Stromal cell of bone marrow (primary cell): ENCODE results near the gene FN3KRP.

Experiments
- DNase-seq: peaks from one replicate; pipeline ENCODE4 v3.0.0-alpha.2; 2012; ENCODE audit warnings: low read depth

FN3KRP gene

GRCh38 chr17:82716203-82717010 lies at the start of gene FN3KRP:
Gene FN3KRP (plus strand): TSS chr17:82716706. CDS start chr17:82716756, 50 bp downstream.
- DNase-seq, result peak; percentile 87

GRCh38 chr17:82666931-82667667 lies 49.4 kb upstream of the FN3KRP start:
- no peak for DNase-seq

- DNase-seq, result no peak
These were observed 48.9 kb upstream of the FN3KRP start for GRCh38 chr17:82667668-82668000.

- no peak for DNase-seq
These were observed 48.4 kb upstream of the FN3KRP start for GRCh38 chr17:82668024-82668630.

GRCh38 chr17:82668631-82669099 lies 47.8 kb upstream of the FN3KRP start:
- peak; percentile 38 for DNase-seq

- DNase-seq, result no peak
These were observed 45.6 kb upstream of the FN3KRP start for GRCh38 chr17:82670661-82671450.

- no peak for DNase-seq
These were observed 41.6 kb upstream of the FN3KRP start for GRCh38 chr17:82674656-82675475.

GRCh38 chr17:82675476-82676245 lies 40.8 kb upstream of the FN3KRP start:
- no peak for DNase-seq

GRCh38 chr17:82677353-82677925 lies 39.1 kb upstream of the FN3KRP start:
- DNase-seq, result no peak

GRCh38 chr17:82678265-82678891 lies 38.1 kb upstream of the FN3KRP start:
- no peak for DNase-seq

- DNase-seq, result no peak
These were observed 36.7 kb upstream of the FN3KRP start for GRCh38 chr17:82679586-82680465.

GRCh38 chr17:82681547-82681946 lies 35.0 kb upstream of the FN3KRP start:
- DNase-seq, result no peak

- no peak for DNase-seq
These were observed 33.0 kb upstream of the FN3KRP start for GRCh38 chr17:82683534-82683933.

- peak; percentile 9 for DNase-seq
These were observed 32.2 kb upstream of the FN3KRP start for GRCh38 chr17:82684228-82684841.

- DNase-seq, result no peak
These were observed 31.2 kb upstream of the FN3KRP start for GRCh38 chr17:82685291-82685690.

GRCh38 chr17:82686366-82687324 lies 29.9 kb upstream of the FN3KRP start:
- DNase-seq, result no peak

- DNase-seq, result no peak
These were observed 29.1 kb upstream of the FN3KRP start for GRCh38 chr17:82687375-82687861.
